ENCODE results near the gene PRKG1. TPM values are rescaled to one million over a fixed set of nuclear protein-coding genes. Genes with fewer than 3 reads are reported as not detected.

PRKG1 gene
- total and polyA plus RNA-seq, 12 donors, result 3.8 to 48.1 (median 29.9) TPM

GRCh38 chr10:52220947-52221346, 1146.7 kb downstream of the PRKG1 start:
- H3K4me3 ChIP-seq, result no peak overlapping the region
- H3K36me3 ChIP-seq, result no peaks in the 10 kb centered on the region
- H3K27ac ChIP-seq, result no peak overlapping the region
- H3K27me3 ChIP-seq, result no peaks in the 10 kb centered on the region
- 93 to 94% methylated on average over 3 of the region's 3 CpGs for WGBS, 2 donors
- DNase-seq (no peak), ATAC-seq (no peak)
- intact Hi-C loops (cut with DNase I), result no loop called here
- TF ChIP-seq CTCF (IDR thresholded peaks at IDR 0.05), result no peak
- H3K4me1 ChIP-seq, result peaks cover 0 to 11% (median 1%) of the 10 kb centered on the region in 9 donors
- no peaks in the 10 kb centered on the region for H3K9me3 ChIP-seq

- Histone ChIP-seq H3K27ac (no peak overlapping the region), H3K36me3 (no peaks in the 10 kb centered on the region), H3K9me3 (no peaks in the 10 kb centered on the region), H3K27me3 (no peaks in the 10 kb centered on the region), H3K4me3 (no peak overlapping the region), H3K4me1 (peaks cover 0 to 1% (median 0%) of the 10 kb centered on the region in 9 donors)
- no peak for TF ChIP-seq CTCF (IDR thresholded peaks at IDR 0.05)
- intact Hi-C loops (cut with DNase I), result no loop called here
- ATAC-seq (no peak), DNase-seq (no peak)
- 70 to 78% methylated on average over 4 of the region's 4 CpGs for WGBS, 2 donors
These were observed 1147.6 kb downstream of the PRKG1 start for GRCh38 chr10:52221923-52222322.

GRCh38 chr10:52226197-52226847, 1152.0 kb downstream of the PRKG1 start:
- ATAC-seq (no peak), DNase-seq (no peak)
- Histone ChIP-seq H3K4me3 (no peak overlapping the region), H3K4me1 (peaks cover 0 to 6% (median 0%) of the 10 kb centered on the region in 9 donors), H3K9me3 (no peaks in the 10 kb centered on the region), H3K27me3 (no peaks in the 10 kb centered on the region), H3K36me3 (no peaks in the 10 kb centered on the region), H3K27ac (no peak overlapping the region)
- no peak for TF ChIP-seq CTCF (IDR thresholded peaks at IDR 0.05)
- intact Hi-C loops (cut with DNase I), result no loop called here
- WGBS, 2 donors, result 63 to 74% methylated on average over 1 of the region's 1 CpG

GRCh38 chr10:52228556-52228955, 1154.3 kb downstream of the PRKG1 start:
- WGBS, 2 donors, result 77 to 78% methylated on average over 2 of the region's 2 CpGs

More at GRCh38 chr10:52228556-52228955, 1154.3 kb downstream of the PRKG1 start:
- Histone ChIP-seq H3K9me3 (no peaks in the 10 kb centered on the region), H3K4me1 (peaks cover 0 to 9% (median 5%) of the 10 kb centered on the region in 9 donors), H3K27ac (no peak overlapping the region), H3K36me3 (no peaks in the 10 kb centered on the region), H3K4me3 (no peak overlapping the region), H3K27me3 (no peaks in the 10 kb centered on the region)
- DNase-seq (no peak), ATAC-seq (peak in 1 of 8 donors; percentile 33)
- TF ChIP-seq CTCF (IDR thresholded peaks at IDR 0.05), result no peak
- intact Hi-C loops (cut with DNase I), result no loop called here
